ENCODE data around the gene FLNB. TPM values are rescaled to one million over a fixed set of nuclear protein-coding genes. Genes with fewer than 3 reads are reported as not detected.

FLNB gene
- total RNA-seq, 2 experiments from 2014 or later, result 23.1 to 26.0 TPM

- DNase-seq, result no peak
- CTCF ChIA-PET, result interaction anchor here (1.2 kb wide), 1 partner anchor 25 kb away, joined by 3 read pairs; no protein-coding TSS in a partner anchor
- Mint-ChIP-seq H3K4me3 (no peak overlapping the region), H3K4me1 (ENCODE audit: low read depth) (no peaks in the 10 kb centered on the region), H3K27ac (no peak overlapping the region), H3K9me3 (no peaks in the 10 kb centered on the region), H3K36me3 (peaks cover 29% of the 10 kb centered on the region), H3K27me3 (no peaks in the 10 kb centered on the region)
- intact Hi-C loops (cut with micrococcal nuclease), result no loop called here
- POLR2A ChIA-PET, result no interaction called here
Observed at GRCh38 chr3:58152225-58153015, 144.2 kb downstream of the FLNB start.

DNA sequence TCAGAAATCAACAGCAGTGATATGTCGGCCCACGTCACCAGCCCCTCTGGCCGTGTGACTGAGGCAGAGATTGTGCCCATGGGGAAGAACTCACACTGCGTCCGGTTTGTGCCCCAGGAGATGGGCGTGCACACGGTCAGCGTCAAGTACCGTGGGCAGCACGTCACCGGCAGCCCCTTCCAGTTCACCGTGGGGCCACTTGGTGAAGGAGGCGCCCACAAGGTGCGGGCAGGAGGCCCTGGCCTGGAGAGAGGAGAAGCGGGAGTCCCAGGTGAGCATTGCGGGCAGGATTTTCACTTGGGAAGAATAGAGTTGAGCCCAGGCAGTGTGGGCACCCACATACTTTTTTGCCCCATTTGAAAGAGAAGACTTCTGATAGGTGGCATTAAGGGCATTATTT is 145.1 kb downstream of the FLNB start:
- H3K4me1 Mint-ChIP-seq (ENCODE audit: low read depth), result no peaks in the 10 kb centered on the region
- ChIA-PET CTCF (no interaction called here), POLR2A (no interaction called here)
- DNase-seq, result no peak
- H3K9me3 Mint-ChIP-seq, result no peaks in the 10 kb centered on the region
- peaks cover 23% of the 10 kb centered on the region for H3K36me3 Mint-ChIP-seq
- no peak overlapping the region for H3K4me3 Mint-ChIP-seq
- no peak overlapping the region for H3K27ac Mint-ChIP-seq
- no peaks in the 10 kb centered on the region for H3K27me3 Mint-ChIP-seq
- intact Hi-C loops (cut with micrococcal nuclease), result no loop called here

- ChIA-PET CTCF (interaction anchor here (0.7 kb wide), 1 partner anchor 12 kb away, joined by 3 read pairs; no protein-coding TSS in a partner anchor), POLR2A (no interaction called here)
- Mint-ChIP-seq H3K27ac (no peak overlapping the region), H3K4me3 (no peak overlapping the region), H3K36me3 (peaks cover 9% of the 10 kb centered on the region), H3K9me3 (no peaks in the 10 kb centered on the region), H3K27me3 (no peaks in the 10 kb centered on the region), H3K4me1 (ENCODE audit: low read depth) (no peaks in the 10 kb centered on the region)
- intact Hi-C loops (cut with micrococcal nuclease), result no loop called here
- DNase-seq, result no peak
Observed at GRCh38 chr3:58154626-58155449, 146.6 kb downstream of the FLNB start.

DNA sequence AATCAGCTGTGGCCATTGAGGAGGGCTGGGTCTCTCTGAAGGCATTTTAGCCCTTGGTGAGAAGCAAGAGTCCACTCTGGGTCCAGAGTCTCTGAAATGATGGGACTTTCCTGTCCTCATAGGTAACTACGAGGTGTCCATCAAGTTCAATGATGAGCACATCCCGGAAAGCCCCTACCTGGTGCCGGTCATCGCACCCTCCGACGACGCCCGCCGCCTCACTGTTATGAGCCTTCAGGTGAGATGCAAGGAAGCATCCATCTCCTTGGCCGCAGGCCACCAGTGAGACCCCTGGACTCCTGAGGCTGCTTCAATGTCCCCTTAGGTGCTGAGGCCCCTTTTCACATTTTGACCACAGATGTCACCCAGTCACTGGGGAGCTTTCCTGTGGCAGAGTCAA is 147.6 kb downstream of the FLNB start:
- Mint-ChIP-seq H3K4me1 (ENCODE audit: low read depth) (no peaks in the 10 kb centered on the region), H3K9me3 (no peaks in the 10 kb centered on the region), H3K27ac (no peak overlapping the region), H3K36me3 (peaks cover 13% of the 10 kb centered on the region), H3K27me3 (no peaks in the 10 kb centered on the region), H3K4me3 (no peak overlapping the region)
- intact Hi-C loops (cut with micrococcal nuclease), result no loop called here
- POLR2A ChIA-PET, result no interaction called here
- no peak for DNase-seq
- CTCF ChIA-PET, result no interaction called here

DNA sequence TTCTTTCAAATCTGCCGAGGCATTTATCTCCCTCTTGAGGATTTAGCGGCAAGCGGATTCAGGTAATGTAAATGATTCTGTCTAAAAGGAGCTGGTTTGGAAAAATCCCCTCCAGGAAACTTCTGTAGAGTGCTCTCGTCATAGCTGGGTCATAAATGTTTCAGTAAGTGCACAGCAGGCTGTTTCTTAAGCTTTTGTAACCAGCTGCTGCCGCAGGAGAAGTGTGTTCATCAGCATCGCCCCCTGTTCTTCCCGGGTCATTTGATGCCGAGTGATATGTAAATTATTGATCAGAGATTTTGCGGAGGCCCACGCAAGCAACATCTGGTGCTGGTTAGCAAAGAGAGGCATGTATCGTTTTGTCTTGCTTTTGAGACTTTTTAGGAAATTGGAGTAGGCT is 149.5 kb downstream of the FLNB start:
- POLR2A ChIA-PET, result no interaction called here
- intact Hi-C loops (cut with micrococcal nuclease), result no loop called here
- Mint-ChIP-seq H3K27ac (no peak overlapping the region), H3K36me3 (peaks cover 9% of the 10 kb centered on the region), H3K4me3 (no peak overlapping the region), H3K9me3 (no peaks in the 10 kb centered on the region), H3K27me3 (no peaks in the 10 kb centered on the region), H3K4me1 (ENCODE audit: low read depth) (no peaks in the 10 kb centered on the region)
- CTCF ChIA-PET, result interaction anchor here (3.2 kb wide), 1 partner anchor 10 kb away, joined by 17 read pairs; no protein-coding TSS in a partner anchor
- DNase-seq, result no peak

- intact Hi-C loops (cut with micrococcal nuclease), result no loop called here
- no peak overlapping the region for H3K27ac Mint-ChIP-seq
- H3K9me3 Mint-ChIP-seq, result no peaks in the 10 kb centered on the region
- ChIA-PET CTCF (interaction anchor here (1.1 to 3.2 kb wide), 2 partner anchors 9 to 19 kb away, joined by 3 to 17 read pairs; no protein-coding TSS in a partner anchor), POLR2A (no interaction called here)
- no peaks in the 10 kb centered on the region for H3K4me1 Mint-ChIP-seq (ENCODE audit: low read depth)
- H3K36me3 Mint-ChIP-seq, result peaks cover 9% of the 10 kb centered on the region
- H3K27me3 Mint-ChIP-seq, result no peaks in the 10 kb centered on the region
- DNase-seq, result no peak
- no peak overlapping the region for H3K4me3 Mint-ChIP-seq
Observed at GRCh38 chr3:58158442-58159153, 150.4 kb downstream of the FLNB start.

DNA sequence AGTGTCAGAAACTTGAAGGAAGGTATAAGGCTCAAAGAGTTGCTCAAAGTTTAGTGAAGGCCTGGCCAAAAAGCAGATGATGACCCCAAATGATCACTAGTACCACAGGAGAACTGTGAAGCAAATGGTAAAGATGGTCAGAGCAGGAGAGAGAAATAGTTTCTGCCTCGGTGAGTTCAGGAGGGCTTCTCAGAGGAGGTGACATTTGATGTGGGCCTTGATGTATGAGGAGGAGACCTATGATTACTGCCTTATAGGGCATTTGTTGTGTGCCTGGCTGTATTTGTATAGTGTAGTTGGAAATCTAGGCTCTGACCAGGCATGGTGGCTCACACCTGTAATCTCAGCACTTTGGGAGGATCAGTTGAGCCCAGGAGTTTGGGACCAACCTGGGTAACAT is 152.2 kb downstream of the FLNB start:
- no peak overlapping the region for H3K27ac Mint-ChIP-seq
- ChIA-PET POLR2A (no interaction called here), CTCF (no interaction called here)
- DNase-seq, result no peak
- H3K36me3 Mint-ChIP-seq, result peaks cover 8% of the 10 kb centered on the region
- intact Hi-C loops (cut with micrococcal nuclease), result no loop called here
- H3K9me3 Mint-ChIP-seq, result no peaks in the 10 kb centered on the region
- no peak overlapping the region for H3K4me3 Mint-ChIP-seq
- no peaks in the 10 kb centered on the region for H3K4me1 Mint-ChIP-seq (ENCODE audit: low read depth)
- H3K27me3 Mint-ChIP-seq, result no peaks in the 10 kb centered on the region

- H3K9me3 Mint-ChIP-seq, result no peaks in the 10 kb centered on the region
- H3K4me1 Mint-ChIP-seq (ENCODE audit: low read depth), result no peaks in the 10 kb centered on the region
- H3K27ac Mint-ChIP-seq, result no peak overlapping the region
- POLR2A ChIA-PET, result no interaction called here
- no peaks in the 10 kb centered on the region for H3K27me3 Mint-ChIP-seq
- intact Hi-C loops (cut with micrococcal nuclease), result no loop called here
- no peak overlapping the region for H3K4me3 Mint-ChIP-seq
- peaks cover 8% of the 10 kb centered on the region for H3K36me3 Mint-ChIP-seq
- no peak for DNase-seq
- CTCF ChIA-PET, result interaction anchor here (1.8 kb wide), 1 partner anchor 16 kb away, joined by 5 read pairs; no protein-coding TSS in a partner anchor
Observed at GRCh38 chr3:58161435-58162398, 153.5 kb downstream of the FLNB start.

DNA sequence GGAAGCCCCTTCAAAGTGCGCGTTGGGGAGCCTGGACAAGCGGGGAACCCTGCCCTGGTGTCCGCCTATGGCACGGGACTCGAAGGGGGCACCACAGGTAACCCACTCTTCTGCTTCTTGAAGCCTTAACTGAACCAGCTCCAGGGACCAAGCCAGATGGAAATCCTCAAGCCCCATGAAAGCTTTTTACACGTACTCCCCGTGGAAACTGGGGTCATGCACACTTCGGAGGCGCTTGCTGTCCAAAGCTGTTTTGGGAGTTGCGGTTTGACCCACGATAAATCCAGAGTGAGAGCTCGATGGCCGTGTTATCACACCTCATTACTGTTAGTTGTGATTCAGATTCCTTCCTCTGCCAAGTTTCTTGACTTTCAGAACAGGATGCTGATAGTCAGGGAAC is 155.0 kb downstream of the FLNB start:
- no peaks in the 10 kb centered on the region for H3K4me1 Mint-ChIP-seq (ENCODE audit: low read depth)
- H3K27ac Mint-ChIP-seq, result no peak overlapping the region
- no peaks in the 10 kb centered on the region for H3K27me3 Mint-ChIP-seq
- ChIA-PET CTCF (interaction anchor here (0.9 to 2.0 kb wide), 3 partner anchors 14 to 156 kb away, joined by 3 to 5 read pairs (median 4); no protein-coding TSS in a partner anchor), POLR2A (no interaction called here)
- intact Hi-C loops (cut with micrococcal nuclease), result no loop called here
- H3K36me3 Mint-ChIP-seq, result peaks cover 8% of the 10 kb centered on the region
- no peak for DNase-seq
- no peak overlapping the region for H3K4me3 Mint-ChIP-seq
- H3K9me3 Mint-ChIP-seq, result no peaks in the 10 kb centered on the region

GRCh38 chr3:58164199-58164879 is 156.1 kb downstream of the FLNB start:
- Mint-ChIP-seq H3K27me3 (no peaks in the 10 kb centered on the region), H3K9me3 (no peaks in the 10 kb centered on the region), H3K27ac (no peak overlapping the region), H3K4me1 (ENCODE audit: low read depth) (no peaks in the 10 kb centered on the region), H3K4me3 (no peak overlapping the region), H3K36me3 (peaks cover 8% of the 10 kb centered on the region)
- POLR2A ChIA-PET, result no interaction called here
- no peak for DNase-seq
- CTCF ChIA-PET, result interaction anchor here (0.9 to 3.5 kb wide), 3 partner anchors 13 to 157 kb away, joined by 3 to 33 read pairs (median 4); no protein-coding TSS in a partner anchor
- intact Hi-C loops (cut with micrococcal nuclease), result no loop called here

Data from activated CD4-positive, alpha-beta memory T cell treated with anti-CD3 and anti-CD28 coated beads for 36 hours (primary cell).